SK-N-SH treated with all-trans-retinoic acid at 6 μM for 48 hours (cell line): ENCODE measurements around the gene PARP11.
"Not testable (repeated sequence)": the region's sequence is repeated elsewhere in the genome, so short reads cannot be mapped to it uniquely, and the experiment has no call there.

Experiments used
- ATAC-seq: fragments of 200-7000 bp; cut with Tn5 transposase; 3 replicates; pipeline ENCODE4 v1.9.1; 2020; ENCODE audit warnings: mild to moderate bottlenecking, moderate library complexity
- ARNTL ChIP-seq: fragments of 450-650 bp; formaldehyde crosslinking; IDR thresholded peaks from 2 replicates; pipeline ENCODE4 v1.5.0; 2020; ENCODE audit warnings: low read depth, mild to moderate bottlenecking, moderate library complexity, borderline replicate concordance
- BACH2 ChIP-seq: fragments of 250-450 bp; sonication (Bioruptor Pico); IDR thresholded peaks from 2 replicates; pipeline ENCODE4 v1.9.0; 2021; ENCODE audit warnings: mild to moderate bottlenecking, borderline replicate concordance
- CREB5 ChIP-seq: fragments of 250-450 bp; sonication (Bioruptor Pico); IDR thresholded peaks from 2 replicates; pipeline ENCODE4 v1.5.1; 2020; ENCODE audit warnings: low read depth, mild to moderate bottlenecking, moderate library complexity
- CSDC2 ChIP-seq: fragments of 250-450 bp; sonication (Bioruptor Pico); IDR thresholded peaks from 2 replicates; pipeline ENCODE4 v1.5.0; 2020; ENCODE audit warnings: mild to moderate bottlenecking, moderate library complexity
- CSRNP3 ChIP-seq: fragments of 250-450 bp; sonication (Bioruptor Pico); IDR thresholded peaks from 2 replicates; pipeline ENCODE4 v1.5.1; 2021; ENCODE audit warnings: mild to moderate bottlenecking, moderate library complexity
- ESRRG ChIP-seq: fragments of 250-450 bp; sonication (Bioruptor Pico); IDR thresholded peaks from 2 replicates; pipeline ENCODE4 v1.6.1; 2021; ENCODE audit warnings: mild to moderate bottlenecking
- GLIS3 ChIP-seq: fragments of 250-450 bp; sonication (Bioruptor Pico); IDR thresholded peaks from 2 replicates; pipeline ENCODE4 v1.5.0; 2020; ENCODE audit warnings: mild to moderate bottlenecking, moderate library complexity
- ISL1 ChIP-seq: fragments of 250-450 bp; sonication (Bioruptor Pico); IDR thresholded peaks from 2 replicates; pipeline ENCODE4 v2.1.2; 2022; ENCODE audit warnings: mild to moderate bottlenecking, moderate library complexity
- OSR1 ChIP-seq: fragments of 250-450 bp; sonication (Bioruptor Pico); IDR thresholded peaks from 2 replicates; pipeline ENCODE4 v1.8.0; 2022; ENCODE audit warnings: moderate library complexity, mild to moderate bottlenecking, inconsistent platforms
- PATZ1 ChIP-seq: fragments of 250-450 bp; sonication (Bioruptor Pico); IDR thresholded peaks from 2 replicates; pipeline ENCODE4 v1.8.0; 2020; ENCODE audit warnings: mild to moderate bottlenecking, moderate library complexity, borderline replicate concordance
- POU6F1 ChIP-seq: fragments of 250-450 bp; sonication (Bioruptor Pico); IDR thresholded peaks from 2 replicates; pipeline ENCODE4 v1.8.0; 2021; ENCODE audit warnings: low read depth, mild to moderate bottlenecking, moderate library complexity, borderline replicate concordance
- PPARA ChIP-seq: fragments of 250-450 bp; sonication (Bioruptor Pico); IDR thresholded peaks from 2 replicates; pipeline ENCODE4 v1.5.0; 2020; ENCODE audit warnings: mild to moderate bottlenecking, borderline replicate concordance
- RARB ChIP-seq: fragments of 250-450 bp; sonication (Bioruptor Pico); IDR thresholded peaks from 2 replicates; pipeline ENCODE4 v1.8.0; 2021; ENCODE audit warnings: mild to moderate bottlenecking, moderate library complexity
- TCF4 ChIP-seq: fragments of 250-450 bp; sonication (Bioruptor Pico); IDR thresholded peaks from 2 replicates; pipeline ENCODE4 v1.8.0; 2021; ENCODE audit warnings: mild to moderate bottlenecking, moderate library complexity, borderline replicate concordance
- TOX ChIP-seq: fragments of 250-450 bp; sonication (Bioruptor Pico); IDR thresholded peaks from 2 replicates; pipeline ENCODE4 v1.8.0; 2021; ENCODE audit warnings: mild to moderate bottlenecking, moderate library complexity, borderline replicate concordance
- TSHZ2 ChIP-seq: fragments of 250-450 bp; sonication (Bioruptor Pico); IDR thresholded peaks from 2 replicates; pipeline ENCODE4 v1.5.0; 2020; ENCODE audit warnings: mild to moderate bottlenecking, moderate library complexity
- ZC3H10 ChIP-seq: fragments of 250-450 bp; sonication (Bioruptor Pico); IDR thresholded peaks from 2 replicates; pipeline ENCODE4 v1.5.1; 2021; ENCODE audit warnings: mild to moderate bottlenecking, moderate library complexity
- ZFP3 ChIP-seq: fragments of 250-450 bp; sonication (Bioruptor Pico); IDR thresholded peaks from 2 replicates; pipeline ENCODE4 v1.5.0; 2020; ENCODE audit warnings: mild to moderate bottlenecking, moderate library complexity
- ZFP30 ChIP-seq: fragments of 450-650 bp; formaldehyde crosslinking; IDR thresholded peaks from 2 replicates; pipeline ENCODE4 v1.5.0; 2022; ENCODE audit warnings: mild to moderate bottlenecking, moderate library complexity
- ZNF8 ChIP-seq: fragments of 450-650 bp; formaldehyde crosslinking; IDR thresholded peaks from 2 replicates; pipeline ENCODE4 v1.5.0; 2020; ENCODE audit warnings: mild to moderate bottlenecking, moderate library complexity

The PARP11 gene

GRCh38 chr12:3841783-3842182, 31.4 kb downstream of the PARP11 start (continued):
- TF ChIP-seq TSHZ2 (CRISPR knock-in tag): no peak

- ATAC-seq: not testable (repeated sequence)
Measured at GRCh38 chr12:3840833-3841232, 32.4 kb downstream of the PARP11 start.

GRCh38 chr12:3839745-3840144, 33.5 kb downstream of the PARP11 start:
- not testable (repeated sequence) for ATAC-seq

- not testable (repeated sequence) for ATAC-seq
Measured at GRCh38 chr12:3838701-3839548, 34.3 kb downstream of the PARP11 start.

GRCh38 chr12:3838076-3838475, 35.1 kb downstream of the PARP11 start:
- no peak for ATAC-seq
- TF ChIP-seq ZNF8 (CRISPR knock-in tag): no peak
- TF ChIP-seq POU6F1 (CRISPR knock-in tag): no peak
- TF ChIP-seq ARNTL (CRISPR knock-in tag): no peak
- TF ChIP-seq BACH2: no peak
- no peak for TF ChIP-seq PATZ1 (CRISPR knock-in tag)
- TF ChIP-seq TCF4 (CRISPR knock-in tag): no peak
- no peak for TF ChIP-seq GLIS3 (CRISPR knock-in tag)
- TF ChIP-seq PPARA (CRISPR knock-in tag): no peak
- no peak for TF ChIP-seq OSR1 (CRISPR knock-in tag)
- TF ChIP-seq CSRNP3: no peak
- TF ChIP-seq ESRRG: no peak
- TF ChIP-seq ISL1: no peak
- no peak for TF ChIP-seq ZC3H10 (CRISPR knock-in tag)
- no peak for TF ChIP-seq CREB5
- no peak for TF ChIP-seq ZFP3 (CRISPR knock-in tag)
- no peak for TF ChIP-seq TOX (CRISPR knock-in tag)
- TF ChIP-seq TSHZ2 (CRISPR knock-in tag): no peak
- TF ChIP-seq RARB (CRISPR knock-in tag): no peak
- no peak for TF ChIP-seq ZFP30 (CRISPR knock-in tag)
- TF ChIP-seq CSDC2: no peak
- TF ChIP-seq, all 23 proteins: peak for 0
